AG08395 (cell line): ENCODE results near the gene KCNS1.
"Not testable (repeated sequence)": the region's sequence is repeated elsewhere in the genome, so short reads cannot be mapped to it uniquely, and the experiment has no call there.

Source experiments
- DNase-seq: peaks from one replicate; pipeline ENCODE4 v3.0.0; 2012; ENCODE audit warnings: mixed read lengths, low spot score

Gene KCNS1

DNA sequence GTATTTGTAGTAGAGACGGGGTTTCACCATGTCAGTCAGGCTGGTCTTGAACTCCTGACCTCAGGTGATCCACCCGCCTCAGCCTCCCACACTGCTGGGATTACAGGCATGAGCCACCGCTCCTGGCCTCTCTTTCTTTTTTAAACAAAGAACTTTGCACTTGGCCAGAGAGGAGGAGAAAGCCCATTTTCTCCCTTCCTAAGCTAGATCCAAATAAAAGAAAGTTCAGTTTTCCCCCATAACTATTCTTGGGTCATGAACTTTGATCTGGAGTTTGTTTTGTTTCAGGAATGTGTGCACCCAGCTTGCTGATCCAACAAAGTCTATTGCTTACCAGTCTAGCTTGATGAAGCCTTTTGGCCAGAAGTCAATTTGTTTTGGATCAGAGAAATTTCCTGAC is 23.4 kb downstream of the KCNS1 start:
- DNase-seq: no peak

GRCh38 chr20:45073221-45073620 is 27.7 kb downstream of the KCNS1 start:
- DNase-seq: no peak

DNA sequence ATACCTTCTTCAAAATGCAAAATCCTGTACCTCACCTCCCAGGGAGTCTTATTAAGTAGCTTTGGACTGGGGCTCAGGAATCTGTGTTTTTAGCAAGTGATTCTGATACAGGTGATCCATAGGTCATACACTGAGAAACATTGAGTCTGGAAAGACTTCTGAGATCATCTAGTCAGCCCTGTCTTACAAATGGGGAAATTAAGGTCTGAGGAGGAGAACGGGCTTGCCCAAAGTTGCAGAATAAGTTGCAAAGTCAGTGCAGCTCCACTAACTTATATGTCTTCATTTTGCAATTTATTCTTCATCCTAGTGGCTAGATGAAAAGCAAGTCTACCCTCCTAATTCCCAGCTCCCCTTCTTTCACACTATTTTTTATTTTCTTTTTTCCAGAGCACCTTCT is 28.9 kb downstream of the KCNS1 start:
- no peak for DNase-seq

DNA sequence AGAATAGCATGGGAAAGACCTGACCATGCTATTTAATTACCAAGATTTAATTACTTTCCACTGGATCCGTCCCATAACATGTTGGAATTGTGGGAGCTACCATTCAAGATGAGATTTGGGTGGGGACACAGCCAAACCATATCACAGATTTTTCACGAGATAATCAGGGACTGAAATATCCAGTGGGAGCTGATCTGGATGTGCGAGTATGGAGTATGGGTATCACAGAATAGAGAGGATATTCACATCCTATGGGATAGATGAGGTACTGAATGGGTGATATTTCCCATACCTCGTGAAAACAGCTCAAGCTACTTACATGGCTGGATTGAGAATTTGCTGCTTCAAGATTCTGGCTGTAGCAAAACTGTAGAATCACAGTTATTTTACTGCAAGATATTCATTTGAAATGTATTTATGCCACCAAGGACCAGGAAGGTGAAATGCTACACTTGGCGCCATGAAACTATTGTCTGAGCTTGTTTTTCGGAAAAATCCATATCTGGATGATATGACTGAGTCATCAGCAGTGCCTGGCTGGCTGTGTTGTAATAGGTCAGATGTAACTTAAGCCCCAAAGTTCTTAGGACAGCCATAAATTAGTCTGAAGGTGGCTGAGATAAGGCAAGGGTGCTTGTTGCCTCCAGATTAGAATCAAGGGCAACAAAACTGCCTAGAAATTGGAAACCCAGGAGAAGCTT is 29.8 kb downstream of the KCNS1 start:
- no peak for DNase-seq

DNA sequence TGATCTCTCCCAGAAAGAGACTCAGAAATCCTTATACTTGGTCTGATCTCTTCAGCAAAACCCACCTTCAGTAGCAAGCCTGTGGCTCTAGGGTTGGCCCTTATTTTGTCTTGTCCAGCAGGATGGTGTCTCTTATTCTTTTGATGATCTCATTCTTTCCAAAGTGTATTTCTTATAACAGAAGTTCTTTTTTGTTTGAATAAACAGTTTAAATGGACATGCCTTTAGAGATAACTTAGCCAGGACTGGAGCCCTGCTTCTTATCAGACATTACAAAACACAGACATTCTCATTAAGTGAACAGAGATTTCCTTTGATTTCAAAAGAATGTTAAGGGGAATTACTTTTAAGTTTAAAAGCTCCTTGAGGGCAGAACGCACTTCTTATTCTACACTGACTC is 31.7 kb downstream of the KCNS1 start:
- no peak for DNase-seq

- peak; percentile 31 for DNase-seq
These were observed 33.4 kb downstream of the KCNS1 start for GRCh38 chr20:45067558-45067957.

DNA sequence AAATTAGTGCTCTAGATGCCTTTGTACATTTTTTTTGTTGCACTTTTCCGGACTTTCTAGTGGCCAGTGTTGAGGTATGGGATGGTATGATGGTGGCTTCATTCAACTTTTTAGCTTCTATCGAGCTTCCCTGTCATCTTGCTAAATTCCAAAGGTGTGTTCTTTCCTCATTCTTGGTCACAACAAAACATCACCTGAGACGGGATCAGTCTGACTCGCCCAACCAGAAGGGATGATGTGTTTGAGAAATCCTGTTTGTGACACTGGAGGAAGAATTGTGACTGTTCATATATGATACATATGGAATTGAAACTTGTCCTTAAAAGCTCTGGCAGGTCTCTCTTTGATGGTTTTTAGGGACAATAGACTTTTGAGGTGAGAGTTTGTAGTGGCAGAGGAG is 33.8 kb downstream of the KCNS1 start:
- no peak for DNase-seq

DNA sequence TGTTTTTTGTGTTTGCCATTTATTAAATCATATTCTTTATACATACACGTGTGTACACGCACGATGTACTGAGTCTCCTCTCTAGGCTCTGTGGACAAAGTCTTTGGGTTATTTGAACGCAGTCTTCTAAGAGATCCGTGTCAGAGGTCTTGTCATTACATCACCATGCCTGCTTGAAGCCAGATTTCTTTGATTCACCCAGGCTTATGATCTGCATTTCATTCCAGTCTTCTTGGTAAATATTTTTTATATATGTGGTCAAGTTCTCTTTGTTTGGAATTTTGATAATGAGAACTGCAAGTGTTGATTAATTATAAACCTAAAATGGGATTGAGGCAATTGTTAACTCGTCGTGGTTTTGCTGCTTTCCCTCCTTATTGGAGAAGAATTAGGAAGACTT is 34.6 kb downstream of the KCNS1 start:
- DNase-seq: no peak

GRCh38 chr20:45064812-45065211 is 36.1 kb downstream of the KCNS1 start:
- no peak for DNase-seq

DNA sequence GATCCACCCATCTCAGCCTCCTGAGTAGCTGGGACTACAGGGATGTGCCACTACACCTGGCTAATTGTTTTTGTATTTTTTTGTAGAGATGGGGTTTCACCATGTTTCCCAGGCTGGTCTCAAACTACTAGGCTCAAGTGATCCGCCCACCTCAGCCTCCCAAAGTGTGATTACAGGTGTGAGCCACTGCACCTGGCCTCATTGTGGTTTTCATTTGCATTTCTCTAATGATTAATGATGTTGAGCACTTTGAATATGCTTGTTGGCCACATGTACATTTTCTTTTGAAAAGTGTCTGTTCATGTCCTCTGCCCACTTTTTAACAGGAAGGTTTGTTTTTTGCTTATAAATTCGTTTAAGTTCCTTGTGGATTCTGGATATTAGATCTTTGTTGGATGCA is 37.8 kb downstream of the KCNS1 start:
- DNase-seq: not testable (repeated sequence)

DNA sequence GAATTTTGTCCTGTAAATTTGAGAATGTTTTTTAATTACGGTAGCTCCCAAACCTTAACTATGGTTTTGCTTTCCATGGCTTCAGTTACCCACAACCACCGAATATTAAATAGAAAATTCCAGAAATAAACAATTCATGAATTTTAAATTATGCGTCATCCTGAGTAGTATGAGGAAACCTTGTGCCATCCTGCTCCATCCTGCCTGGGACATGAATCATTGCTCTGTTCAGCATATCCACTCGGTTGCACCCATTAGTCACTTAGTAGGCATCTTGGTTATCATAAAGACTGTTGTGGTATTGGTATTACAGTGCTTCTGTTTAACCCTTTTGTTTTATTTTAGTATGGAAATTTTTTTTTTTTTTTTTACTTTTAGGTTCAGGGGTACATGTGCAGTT is 39.7 kb downstream of the KCNS1 start:
- DNase-seq: peak; percentile 80

DNA sequence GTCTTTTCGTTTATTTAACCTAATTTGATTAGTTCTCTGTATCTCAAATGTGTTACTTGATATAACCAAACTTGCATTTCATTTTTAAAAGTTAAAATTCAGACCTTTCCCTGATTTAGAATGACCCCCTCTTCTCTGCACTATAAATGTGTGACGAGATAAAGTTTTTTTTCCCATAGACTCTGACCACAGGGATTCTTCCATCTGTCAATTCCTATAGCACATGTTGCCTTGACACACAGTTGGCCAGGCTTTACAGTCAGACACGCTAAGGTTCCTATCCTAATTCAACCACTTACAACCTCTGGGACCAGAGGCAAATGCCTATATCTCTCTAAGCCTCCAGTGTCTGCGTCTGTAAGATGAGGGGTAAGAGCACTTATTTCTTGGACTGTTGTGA is 40.6 kb downstream of the KCNS1 start:
- DNase-seq: no peak

- no peak for DNase-seq
These were observed 41.8 kb downstream of the KCNS1 start for GRCh38 chr20:45059022-45059728.

GRCh38 chr20:45058168-45058850 is 42.6 kb downstream of the KCNS1 start:
- DNase-seq: no peak

GRCh38 chr20:45056473-45057173 is 44.3 kb downstream of the KCNS1 start:
- DNase-seq: no peak

DNA sequence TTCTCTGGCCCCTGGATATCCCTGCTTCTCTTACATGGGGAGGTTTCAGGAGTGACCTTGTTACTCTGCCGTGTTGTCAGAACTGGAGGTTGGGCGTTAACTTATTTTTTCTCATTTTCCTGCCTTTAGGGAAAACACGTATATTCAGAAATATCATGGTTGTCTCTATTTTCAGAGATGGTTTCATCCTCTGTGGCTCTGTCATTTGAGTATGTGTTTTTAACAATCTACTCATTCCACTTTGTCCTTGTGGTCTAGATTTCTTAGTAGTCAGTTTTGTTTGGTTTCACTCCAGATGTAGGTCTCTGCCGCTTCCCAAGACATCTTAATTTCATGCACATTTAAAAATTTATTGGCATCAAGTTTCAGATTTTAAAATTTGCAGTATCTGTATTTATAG is 45.9 kb downstream of the KCNS1 start:
- no peak for DNase-seq

- DNase-seq: no peak
These were observed 47.2 kb downstream of the KCNS1 start for GRCh38 chr20:45053430-45054351.

GRCh38 chr20:45052698-45053429 is 48.1 kb downstream of the KCNS1 start:
- DNase-seq: peak; percentile 85

GRCh38 chr20:45051204-45052060 is 49.5 kb downstream of the KCNS1 start:
- no peak for DNase-seq
